Naive thymus-derived CD4-positive, alpha-beta T cell (primary cell): ENCODE data around the gene KIAA1328. TPM values are rescaled to one million over a fixed set of nuclear protein-coding genes. Genes with fewer than 3 reads are reported as not detected.

Source experiments
- ATAC-seq: fragments of 150-1000 bp; cut with Tn5 transposase; 2 replicates; pipeline ENCODE4 v1.10.0; 2021; ENCODE audit warnings: mild to moderate bottlenecking, moderate library complexity
- CTCF ChIA-PET: fragments of 350-600 bp; sonication (Branson Sonifier 250); formaldehyde crosslinking; loops from one replicate; lab custom pipeline; 2021; ENCODE audit warnings: antibody characterized with exemption; lab: Charles Lee
- POLR2A ChIA-PET: fragments of 350-600 bp; sonication (Branson Sonifier 250); formaldehyde crosslinking; loops from one replicate; lab custom pipeline; 2021; ENCODE audit warnings: antibody characterized with exemption, inconsistent platforms; lab: Charles Lee
- DNase-seq, 9 donors: peaks; one replicate each; pipeline versions ENCODE4 v3.0.0 to v3.0.0-alpha.2; 2020 to 2022; ENCODE audit warnings: mixed read lengths in 1 of 9
- H3K27ac ChIP-seq: one replicate; pipeline ENCODE4 v1.7.0; 2013; ENCODE audit warnings: mild to moderate bottlenecking, low read depth, low read length, moderate library complexity
- H3K27me3 ChIP-seq, 2 donors: one replicate each; pipeline ENCODE4 v1.7.0; 2013; ENCODE audit warnings: low read length in 2 of 2, mild to moderate bottlenecking in 2 of 2, moderate library complexity in 2 of 2; ENCODE audit not compliant: control insufficient read depth in 2 of 2, insufficient read depth in 2 of 2
- H3K36me3 ChIP-seq, 3 experiments: 1 replicate in 2 of 3; 2 replicates in 1 of 3; pipeline ENCODE4 v1.7.0; 2013; ENCODE audit warnings: low read length in 3 of 3, mild to moderate bottlenecking in 3 of 3, moderate library complexity in 1 of 3; ENCODE audit not compliant: insufficient read depth in 3 of 3, control insufficient read depth in 2 of 3
- H3K4me1 ChIP-seq, 2 donors: one replicate each; pipeline ENCODE4 v1.7.0; 2013; ENCODE audit warnings: low read length in 2 of 2, mild to moderate bottlenecking in 2 of 2, moderate library complexity in 1 of 2; ENCODE audit not compliant: control insufficient read depth in 2 of 2, insufficient read depth in 2 of 2
- H3K4me3 ChIP-seq: 2 replicates; pipeline ENCODE4 v1.7.0; 2013; ENCODE audit warnings: mild to moderate bottlenecking, low read length
- H3K9me3 ChIP-seq, 3 experiments: 1 replicate in 2 of 3; 2 replicates in 1 of 3; pipeline ENCODE4 v1.7.0; 2013; ENCODE audit warnings: low read length in 3 of 3; ENCODE audit not compliant: control insufficient read depth in 2 of 3
- H3K27ac Mint-ChIP-seq, 9 donors: one replicate each; pipeline ENCODE4 v1.8.0; 2020 to 2022; ENCODE audit warnings: mixed read lengths in 9 of 9, mild to moderate bottlenecking in 8 of 9, moderate library complexity in 5 of 9, inconsistent platforms in 2 of 9
- H3K27me3 Mint-ChIP-seq, 5 donors: one replicate each; pipeline ENCODE4 v1.8.0; 2021 to 2022; ENCODE audit warnings: mixed read lengths in 5 of 5, mild to moderate bottlenecking in 1 of 5
- H3K36me3 Mint-ChIP-seq, 5 donors: one replicate each; pipeline ENCODE4 v1.8.0; 2020 to 2022; ENCODE audit warnings: mixed read lengths in 5 of 5, mild to moderate bottlenecking in 3 of 5, inconsistent platforms in 1 of 5
- H3K4me1 Mint-ChIP-seq, 7 donors: one replicate each; pipeline ENCODE4 v1.8.0; 2020 to 2022; ENCODE audit warnings: mixed read lengths in 7 of 7, mild to moderate bottlenecking in 3 of 7, inconsistent platforms in 1 of 7
- H3K4me3 Mint-ChIP-seq, 10 donors: one replicate each; pipeline ENCODE4 v1.8.0; 2020 to 2022; ENCODE audit warnings: mild to moderate bottlenecking in 10 of 10, mixed read lengths in 10 of 10, moderate library complexity in 6 of 10, inconsistent platforms in 2 of 10
- H3K9me3 Mint-ChIP-seq, 11 donors: one replicate each; pipeline ENCODE4 v1.8.0; 2020 to 2022; ENCODE audit warnings: mixed read lengths in 11 of 11, mild to moderate bottlenecking in 4 of 11, inconsistent platforms in 1 of 11, moderate library complexity in 1 of 11
- intact Hi-C, 2 donors: fragments of 100-400 bp; cut with micrococcal nuclease; formaldehyde crosslinking; loops; one replicate each; pipeline ENCODE4 v1.15.1; 2023
- polyA plus RNA-seq, 2 donors: library from polyadenylated mRNA; unstranded; fragments of 300-500 nt; fragmentation: Illumina TruSeq; gene quantifications; one replicate each; pipeline ENCODE4 v1.2.3, GENCODE V29; 2021
- total RNA-seq, 6 experiments: library from RNA in 5 of 6; stranded (reverse) in 5 of 6; gene quantifications; 1 replicate in 5 of 6; 2 replicates in 1 of 6; pipeline ENCODE4 v1.2.3 and lab custom pipeline; 2021 to 2026

The KIAA1328 gene
- total and polyA plus RNA-seq, 7 experiments from 2014 or later = 8.1 to 17.6 (median 13.2) TPM

GRCh38 chr18:36893227-36893626 is 64.3 kb downstream of the KIAA1328 start:
- Mint-ChIP-seq H3K27me3 (no peaks in the 10 kb centered on the region), H3K4me1 (peaks cover 0 to 8% (median 6%) of the 10 kb centered on the region in 7 donors), H3K4me3 (no peak overlapping the region), H3K27ac (no peak overlapping the region), H3K36me3 (peaks cover 0 to 42% (median 24%) of the 10 kb centered on the region in 5 donors), H3K9me3 (peaks cover 0 to 1% (median 0%) of the 10 kb centered on the region in 11 donors)
- no peaks in the 10 kb centered on the region for H3K9me3 ChIP-seq
- no peak overlapping the region for H3K4me3 ChIP-seq
- intact Hi-C loops = no loop called here
- ATAC-seq (no peak), DNase-seq (no peak)
- CTCF ChIA-PET = no interaction called here
- H3K36me3 ChIP-seq = no peaks in the 10 kb centered on the region
- H3K27ac ChIP-seq = no peak overlapping the region
- POLR2A ChIA-PET = no interaction called here
- H3K27me3 ChIP-seq = no peaks in the 10 kb centered on the region
- H3K4me1 ChIP-seq = no peaks in the 10 kb centered on the region

GRCh38 chr18:36895606-36896005 is 66.7 kb downstream of the KIAA1328 start:
- no peak overlapping the region for H3K4me3 Mint-ChIP-seq
- no peaks in the 10 kb centered on the region for H3K27me3 ChIP-seq
- no peaks in the 10 kb centered on the region for H3K4me1 Mint-ChIP-seq
- peaks cover 0 to 16% (median 4%) of the 10 kb centered on the region in 11 donors for H3K9me3 Mint-ChIP-seq
- H3K27ac ChIP-seq = no peak overlapping the region
- H3K4me3 ChIP-seq = no peak overlapping the region
- no peaks in the 10 kb centered on the region for H3K9me3 ChIP-seq
- no peaks in the 10 kb centered on the region for H3K27me3 Mint-ChIP-seq
- intact Hi-C loops = no loop called here
- ChIA-PET CTCF (no interaction called here), POLR2A (no interaction called here)
- H3K4me1 ChIP-seq = no peaks in the 10 kb centered on the region
- ATAC-seq (no peak), DNase-seq (no peak)
- no peak overlapping the region for H3K27ac Mint-ChIP-seq
- H3K36me3 Mint-ChIP-seq = peaks cover 0 to 54% (median 35%) of the 10 kb centered on the region in 5 donors
- H3K36me3 ChIP-seq = no peaks in the 10 kb centered on the region

GRCh38 chr18:36897253-36897652 is 68.3 kb downstream of the KIAA1328 start:
- no peak overlapping the region for H3K4me3 ChIP-seq
- POLR2A ChIA-PET = no interaction called here
- no peaks in the 10 kb centered on the region for H3K9me3 ChIP-seq
- H3K4me3 Mint-ChIP-seq = no peak overlapping the region
- no peaks in the 10 kb centered on the region for H3K27me3 ChIP-seq
- H3K4me1 Mint-ChIP-seq = no peaks in the 10 kb centered on the region
- DNase-seq = no peak
- H3K4me1 ChIP-seq = no peaks in the 10 kb centered on the region
- intact Hi-C loops = no loop called here
- H3K27ac ChIP-seq = no peak overlapping the region
- peaks cover 0 to 44% (median 31%) of the 10 kb centered on the region in 5 donors for H3K36me3 Mint-ChIP-seq
- H3K27me3 Mint-ChIP-seq = no peaks in the 10 kb centered on the region
- CTCF ChIA-PET = no interaction called here
- no peak overlapping the region for H3K27ac Mint-ChIP-seq
- H3K9me3 Mint-ChIP-seq = peaks cover 0 to 16% (median 4%) of the 10 kb centered on the region in 11 donors
- no peak for ATAC-seq
- H3K36me3 ChIP-seq = no peaks in the 10 kb centered on the region

- Mint-ChIP-seq H3K36me3 (peaks cover 0 to 37% (median 22%) of the 10 kb centered on the region in 5 donors), H3K4me3 (no peak overlapping the region), H3K27ac (no peak overlapping the region), H3K4me1 (no peaks in the 10 kb centered on the region), H3K9me3 (peaks cover 0 to 16% (median 4%) of the 10 kb centered on the region in 11 donors), H3K27me3 (no peaks in the 10 kb centered on the region)
- no peak overlapping the region for H3K4me3 ChIP-seq
- ChIA-PET POLR2A (no interaction called here), CTCF (no interaction called here)
- no peak overlapping the region for H3K27ac ChIP-seq
- H3K36me3 ChIP-seq = no peaks in the 10 kb centered on the region
- ATAC-seq (no peak), DNase-seq (peak in 1 of 9 donors; percentile 11)
- H3K9me3 ChIP-seq = no peaks in the 10 kb centered on the region
- no peaks in the 10 kb centered on the region for H3K27me3 ChIP-seq
- intact Hi-C loops = loop anchor here in 1 of 2 donors (2.0 kb wide), 1 partner anchor 210 kb away; no protein-coding TSS in a partner anchor
- no peaks in the 10 kb centered on the region for H3K4me1 ChIP-seq
Observed at GRCh38 chr18:36899289-36899688, 70.4 kb downstream of the KIAA1328 start.

GRCh38 chr18:36900466-36900865 is 71.5 kb downstream of the KIAA1328 start:
- Mint-ChIP-seq H3K4me1 (no peaks in the 10 kb centered on the region), H3K9me3 (peaks cover 0 to 16% (median 4%) of the 10 kb centered on the region in 11 donors), H3K27ac (no peak overlapping the region), H3K36me3 (peaks cover 2 to 33% (median 19%) of the 10 kb centered on the region in 5 donors), H3K4me3 (no peak overlapping the region), H3K27me3 (no peaks in the 10 kb centered on the region)
- ATAC-seq = no peak
- Histone ChIP-seq H3K36me3 (no peaks in the 10 kb centered on the region), H3K27me3 (no peaks in the 10 kb centered on the region), H3K4me1 (no peaks in the 10 kb centered on the region), H3K27ac (no peak overlapping the region), H3K9me3 (no peaks in the 10 kb centered on the region), H3K4me3 (no peak overlapping the region)
- POLR2A ChIA-PET = no interaction called here
- no peak for DNase-seq
- intact Hi-C loops = no loop called here
- CTCF ChIA-PET = no interaction called here

GRCh38 chr18:36901277-36901701 is 72.4 kb downstream of the KIAA1328 start:
- POLR2A ChIA-PET = no interaction called here

GRCh38 chr18:36903215-36903928 is 74.4 kb downstream of the KIAA1328 start:
- DNase-seq (no peak), ATAC-seq (no peak)
- Histone ChIP-seq H3K4me1 (no peaks in the 10 kb centered on the region), H3K27ac (no peak overlapping the region), H3K4me3 (no peak overlapping the region), H3K36me3 (no peaks in the 10 kb centered on the region), H3K27me3 (no peaks in the 10 kb centered on the region), H3K9me3 (no peaks in the 10 kb centered on the region)
- CTCF ChIA-PET = no interaction called here
- POLR2A ChIA-PET = no interaction called here
- intact Hi-C loops = no loop called here
- H3K4me1 Mint-ChIP-seq = no peaks in the 10 kb centered on the region
- H3K4me3 Mint-ChIP-seq = no peak overlapping the region
- H3K9me3 Mint-ChIP-seq = peaks cover 0 to 20% (median 4%) of the 10 kb centered on the region in 11 donors
- no peak overlapping the region for H3K27ac Mint-ChIP-seq
- no peaks in the 10 kb centered on the region for H3K27me3 Mint-ChIP-seq
- peaks cover 3 to 32% (median 20%) of the 10 kb centered on the region in 5 donors for H3K36me3 Mint-ChIP-seq

More at GRCh38 chr18:36901277-36901701, 72.4 kb downstream of the KIAA1328 start:
- Histone ChIP-seq H3K27ac (no peak overlapping the region), H3K4me3 (no peak overlapping the region), H3K9me3 (no peaks in the 10 kb centered on the region), H3K4me1 (no peaks in the 10 kb centered on the region), H3K27me3 (no peaks in the 10 kb centered on the region), H3K36me3 (no peaks in the 10 kb centered on the region)
- DNase-seq (no peak), ATAC-seq (no peak)
- Mint-ChIP-seq H3K9me3 (peaks cover 0 to 16% (median 4%) of the 10 kb centered on the region in 11 donors), H3K27me3 (no peaks in the 10 kb centered on the region), H3K27ac (no peak overlapping the region), H3K4me3 (no peak overlapping the region), H3K4me1 (no peaks in the 10 kb centered on the region), H3K36me3 (peaks cover 4 to 38% (median 27%) of the 10 kb centered on the region in 5 donors)
- CTCF ChIA-PET = no interaction called here
- intact Hi-C loops = no loop called here
